ENCODE results near the gene R3HDM2. TPM values are rescaled to one million over a fixed set of nuclear protein-coding genes. Genes with fewer than 3 reads are reported as not detected.
"Not testable (repeated sequence)": the region's sequence is repeated elsewhere in the genome, so short reads cannot be mapped to it uniquely, and the experiment has no call there.

R3HDM2 gene
- polyA plus RNA-seq, 6 donors from 2014 or later = 2.9 to 20.4 (median 10.2) TPM

GRCh38 chr12:57334219-57334618, 96.6 kb downstream of the R3HDM2 start:
- Mint-ChIP-seq H3K4me1 (peaks cover 5 to 22% (median 10%) of the 10 kb centered on the region in 3 donors), H3K4me3 (no peak overlapping the region), H3K36me3 (peaks cover 7 to 12% of the 10 kb centered on the region in 2 donors), H3K9me3 (peaks cover 0 to 5% (median 0%) of the 10 kb centered on the region in 7 donors), H3K27me3 (no peaks in the 10 kb centered on the region), H3K27ac (no peak overlapping the region)
- DNase-seq (no peak), ATAC-seq (ENCODE audit: low read depth in 2 of 2) (no peak)

GRCh38 chr12:57332646-57333312, 98.1 kb downstream of the R3HDM2 start:
- DNase-seq = no peak
- ATAC-seq (ENCODE audit: low read depth in 2 of 2) = no peak
- H3K27ac Mint-ChIP-seq = peak overlapping the region in 3 of 6 donors; percentile 0 to 48 (median 37)
- H3K4me1 Mint-ChIP-seq = peaks cover 5 to 18% (median 10%) of the 10 kb centered on the region in 3 donors
- H3K4me3 Mint-ChIP-seq = no peak overlapping the region
- peaks cover 0 to 5% (median 0%) of the 10 kb centered on the region in 7 donors for H3K9me3 Mint-ChIP-seq
- peaks cover 7 to 12% of the 10 kb centered on the region in 2 donors for H3K36me3 Mint-ChIP-seq
- H3K27me3 Mint-ChIP-seq = no peaks in the 10 kb centered on the region

GRCh38 chr12:57330992-57331391, 99.9 kb downstream of the R3HDM2 start:
- Mint-ChIP-seq H3K9me3 (no peaks in the 10 kb centered on the region), H3K4me3 (no peak overlapping the region), H3K27me3 (no peaks in the 10 kb centered on the region), H3K27ac (peak overlapping the region in 1 of 6 donors; percentile 47), H3K36me3 (peaks cover 11 to 16% of the 10 kb centered on the region in 2 donors), H3K4me1 (peaks cover 9 to 15% (median 12%) of the 10 kb centered on the region in 3 donors)
- DNase-seq (no peak), ATAC-seq (ENCODE audit: low read depth in 2 of 2) (no peak)

- Mint-ChIP-seq H3K36me3 (peaks cover 14 to 18% of the 10 kb centered on the region in 2 donors), H3K27me3 (no peaks in the 10 kb centered on the region)
Measured at GRCh38 chr12:57329219-57329618, 101.6 kb downstream of the R3HDM2 start.

GRCh38 chr12:57325395-57325794, 105.4 kb downstream of the R3HDM2 start:
- Mint-ChIP-seq H3K9me3 (no peaks in the 10 kb centered on the region), H3K36me3 (peaks cover 7 to 18% of the 10 kb centered on the region in 2 donors), H3K27me3 (no peaks in the 10 kb centered on the region), H3K4me3 (no peak overlapping the region), H3K4me1 (peaks cover 7 to 18% (median 8%) of the 10 kb centered on the region in 3 donors), H3K27ac (peak overlapping the region in 2 of 6 donors; percentile 4 to 91)
- no peak for ATAC-seq (ENCODE audit: low read depth in 2 of 2)
- no peak for DNase-seq

More at GRCh38 chr12:57329219-57329618, 101.6 kb downstream of the R3HDM2 start:
- no peak for DNase-seq
- H3K9me3 Mint-ChIP-seq = no peaks in the 10 kb centered on the region
- no peak for ATAC-seq (ENCODE audit: low read depth in 2 of 2)
- H3K27ac Mint-ChIP-seq = no peak overlapping the region
- H3K4me1 Mint-ChIP-seq = peaks cover 15 to 23% (median 17%) of the 10 kb centered on the region in 3 donors
- no peak overlapping the region for H3K4me3 Mint-ChIP-seq

- H3K9me3 Mint-ChIP-seq = no peaks in the 10 kb centered on the region
- H3K4me3 Mint-ChIP-seq = no peak overlapping the region
- no peak for DNase-seq
- H3K27me3 Mint-ChIP-seq = no peaks in the 10 kb centered on the region
- H3K27ac Mint-ChIP-seq = peak overlapping the region in 3 of 6 donors; percentile 42 to 50 (median 48)
- ATAC-seq (ENCODE audit: low read depth in 2 of 2) = no peak
- peaks cover 7 to 18% of the 10 kb centered on the region in 2 donors for H3K36me3 Mint-ChIP-seq
- H3K4me1 Mint-ChIP-seq = peaks cover 9 to 18% (median 12%) of the 10 kb centered on the region in 3 donors
Measured at GRCh38 chr12:57323416-57323815, 107.4 kb downstream of the R3HDM2 start.

- H3K9me3 Mint-ChIP-seq = no peaks in the 10 kb centered on the region
- H3K36me3 Mint-ChIP-seq = peaks cover 0 to 4% of the 10 kb centered on the region in 2 donors
- ATAC-seq (ENCODE audit: low read depth in 2 of 2) (no peak), DNase-seq (no peak)
- H3K4me1 Mint-ChIP-seq = peaks cover 4 to 12% (median 9%) of the 10 kb centered on the region in 3 donors
- no peak overlapping the region for H3K4me3 Mint-ChIP-seq
- peak overlapping the region in 2 of 6 donors; percentile 10 to 21 for H3K27ac Mint-ChIP-seq
- H3K27me3 Mint-ChIP-seq = no peaks in the 10 kb centered on the region
Measured at GRCh38 chr12:57320639-57321038, 110.2 kb downstream of the R3HDM2 start.

GRCh38 chr12:57319678-57320469, 111.0 kb downstream of the R3HDM2 start:
- Mint-ChIP-seq H3K4me3 (no peak overlapping the region), H3K27ac (peak overlapping the region in 4 of 6 donors; percentile 7 to 52 (median 34))
- DNase-seq = no peak

GRCh38 chr12:57315681-57316080, 115.2 kb downstream of the R3HDM2 start:
- H3K36me3 Mint-ChIP-seq = no peaks in the 10 kb centered on the region
- no peak overlapping the region for H3K4me3 Mint-ChIP-seq
- no peaks in the 10 kb centered on the region for H3K9me3 Mint-ChIP-seq
- H3K27ac Mint-ChIP-seq = peak overlapping the region in 1 of 6 donors; percentile 63
- H3K27me3 Mint-ChIP-seq = no peaks in the 10 kb centered on the region
- ATAC-seq (ENCODE audit: low read depth in 2 of 2) = no peak
- DNase-seq = no peak
- peaks cover 0 to 9% (median 4%) of the 10 kb centered on the region in 3 donors for H3K4me1 Mint-ChIP-seq

More at GRCh38 chr12:57319678-57320469, 111.0 kb downstream of the R3HDM2 start:
- no peak for ATAC-seq (ENCODE audit: low read depth in 2 of 2)
- Mint-ChIP-seq H3K4me1 (peaks cover 4 to 9% (median 4%) of the 10 kb centered on the region in 3 donors), H3K36me3 (peaks cover 0 to 4% of the 10 kb centered on the region in 2 donors), H3K27me3 (no peaks in the 10 kb centered on the region), H3K9me3 (no peaks in the 10 kb centered on the region)

GRCh38 chr12:57312287-57312686, 118.6 kb downstream of the R3HDM2 start:
- DNase-seq; H3K27ac Mint-ChIP-seq; H3K9me3 Mint-ChIP-seq; H3K4me1 Mint-ChIP-seq; ATAC-seq (ENCODE audit: low read depth in 2 of 2); H3K4me3 Mint-ChIP-seq; H3K27me3 Mint-ChIP-seq; H3K36me3 Mint-ChIP-seq: not testable (repeated sequence)

- no peak for ATAC-seq (ENCODE audit: low read depth in 2 of 2)
- peaks cover 16 to 23% of the 10 kb centered on the region in 2 donors for H3K36me3 Mint-ChIP-seq
- peaks cover 0 to 3% (median 0%) of the 10 kb centered on the region in 7 donors for H3K9me3 Mint-ChIP-seq
- no peak for DNase-seq
- H3K4me3 Mint-ChIP-seq = no peak overlapping the region
- H3K27me3 Mint-ChIP-seq = no peaks in the 10 kb centered on the region
- H3K27ac Mint-ChIP-seq = peak overlapping the region in 1 of 6 donors; percentile 38
- H3K4me1 Mint-ChIP-seq = peaks cover 0 to 1% (median 1%) of the 10 kb centered on the region in 3 donors
Measured at GRCh38 chr12:57309420-57309819, 121.4 kb downstream of the R3HDM2 start.

- DNase-seq (no peak), ATAC-seq (ENCODE audit: low read depth in 2 of 2) (no peak)
- Mint-ChIP-seq H3K4me1 (peaks cover 0 to 8% (median 0%) of the 10 kb centered on the region in 3 donors), H3K36me3 (peaks cover 52 to 55% of the 10 kb centered on the region in 2 donors), H3K9me3 (peaks cover 0 to 3% (median 0%) of the 10 kb centered on the region in 7 donors), H3K4me3 (no peak overlapping the region), H3K27me3 (no peaks in the 10 kb centered on the region), H3K27ac (no peak overlapping the region)
Measured at GRCh38 chr12:57300961-57301584, 129.8 kb downstream of the R3HDM2 start.

GRCh38 chr12:57299514-57300016, 131.3 kb downstream of the R3HDM2 start:
- ATAC-seq (ENCODE audit: low read depth in 2 of 2) (no peak), DNase-seq (no peak)
- no peak overlapping the region for H3K4me3 Mint-ChIP-seq
- H3K27ac Mint-ChIP-seq = no peak overlapping the region
- no peaks in the 10 kb centered on the region for H3K9me3 Mint-ChIP-seq
- H3K36me3 Mint-ChIP-seq = peaks cover 50 to 53% of the 10 kb centered on the region in 2 donors
- no peaks in the 10 kb centered on the region for H3K27me3 Mint-ChIP-seq
- peaks cover 0 to 8% (median 0%) of the 10 kb centered on the region in 3 donors for H3K4me1 Mint-ChIP-seq
